NCI-H2029 treated with DMSO at 0.1 percent for 48 hours (cell line): ENCODE results near the gene ASIC3.

Experiments used
- DNase-seq: peaks from one replicate; lab custom pipeline; 2025; lab: John Stamatoyannopoulos, UW

The ASIC3 gene

DNA sequence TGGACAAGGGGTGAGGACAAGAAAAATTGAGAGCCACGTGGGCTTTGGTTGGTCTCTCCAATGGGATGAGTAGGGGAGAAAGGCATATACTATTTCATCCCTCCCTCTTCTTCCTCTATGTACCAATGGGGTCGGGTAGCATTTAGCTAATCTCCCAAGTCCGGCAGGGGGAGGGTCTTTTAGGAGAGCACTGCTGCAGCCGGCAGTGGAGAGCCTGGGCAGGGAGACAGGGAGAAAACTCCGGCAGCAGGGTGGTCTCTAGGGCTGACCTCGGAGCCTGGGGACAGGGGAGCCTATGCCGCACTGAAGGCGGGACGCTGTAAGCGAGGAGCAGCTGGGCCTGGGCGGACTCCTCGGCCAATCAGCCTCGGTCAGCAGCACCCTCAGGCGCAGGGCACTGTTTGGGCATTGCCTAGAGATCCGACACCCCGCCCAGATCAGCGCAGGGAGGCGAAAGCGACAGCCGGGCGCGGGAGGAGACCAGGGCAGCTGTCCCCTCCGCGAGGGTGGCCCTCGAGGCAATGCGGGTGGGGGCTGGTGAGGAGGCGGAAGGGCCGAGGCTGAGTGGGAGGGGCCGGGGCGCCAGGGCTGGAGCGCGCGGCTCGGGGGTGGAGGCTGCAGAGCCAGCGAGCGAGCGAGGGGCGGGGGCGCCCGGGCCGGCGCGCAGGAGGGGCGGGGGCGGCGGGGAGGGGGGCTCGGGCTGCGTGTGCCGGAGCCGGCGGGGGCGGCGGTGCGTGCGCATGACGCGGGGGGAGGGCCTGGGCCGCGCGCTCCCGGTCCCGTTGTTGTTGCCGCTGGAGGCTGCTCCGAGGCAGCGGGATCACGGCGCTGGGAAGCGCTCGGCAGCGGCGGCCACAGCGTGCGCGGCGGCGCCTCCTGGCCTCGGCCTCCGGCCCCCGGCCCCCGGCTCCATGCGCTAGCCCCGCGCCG, 37.6 kb downstream of the ASIC3 start, which contains the start of gene AGAP3:
Gene AGAP3 (plus strand): TSS at position 785 of the 930 bp plus-strand sequence. CDS start 267 bp downstream, outside the sequence.
- peak; percentile 39 for DNase-seq

- no peak for DNase-seq
Measured at GRCh38 chr7:151086802-151087244, 38.5 kb downstream of the ASIC3 start.

GRCh38 chr7:151087245-151088018, 39.1 kb downstream of the ASIC3 start:
- DNase-seq: no peak

DNA sequence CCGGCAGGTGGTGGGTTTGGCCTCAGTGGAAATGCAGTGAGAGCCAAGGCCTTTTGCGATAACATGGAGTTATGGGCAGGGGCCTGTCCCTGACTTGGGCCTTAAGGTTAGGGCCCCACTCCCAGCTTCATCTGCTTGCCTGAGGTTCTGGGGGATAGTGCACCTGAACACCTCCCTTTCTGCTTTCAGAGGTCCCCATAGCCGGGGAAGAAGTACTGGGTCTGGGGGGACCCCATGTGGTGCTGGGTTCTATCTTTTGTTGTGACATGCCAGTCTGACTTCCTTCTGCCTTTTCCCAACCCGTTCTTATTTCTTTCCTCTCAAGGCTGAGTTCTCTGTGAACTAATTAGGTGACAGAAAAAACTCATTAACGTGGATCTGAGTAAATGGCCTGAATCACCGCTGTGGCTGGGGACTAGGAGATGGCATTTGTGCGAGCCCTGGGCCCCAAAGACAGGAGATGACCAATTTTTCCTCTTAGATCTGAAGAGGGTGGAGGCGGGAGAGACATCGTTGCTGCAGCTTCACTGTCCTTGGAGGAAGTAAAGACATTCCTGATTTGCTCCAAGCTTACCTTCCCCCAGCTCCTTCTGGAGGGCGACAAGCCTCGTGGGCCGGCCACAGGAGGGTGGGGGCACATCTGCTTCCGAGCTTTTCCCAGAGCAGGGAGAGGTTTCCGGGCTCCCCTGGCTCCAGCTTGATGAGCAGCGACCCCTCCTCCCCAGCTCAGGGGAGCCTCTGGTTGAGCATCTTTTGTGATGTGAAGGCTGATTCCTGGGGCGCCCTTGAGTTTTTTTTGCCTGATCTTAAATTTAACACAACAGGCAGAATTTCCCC, 39.9 kb downstream of the ASIC3 start:
- no peak for DNase-seq

- DNase-seq: no peak
Measured at GRCh38 chr7:151088856-151089699, 40.7 kb downstream of the ASIC3 start.

- DNase-seq: no peak
Measured at GRCh38 chr7:151089893-151090730, 41.8 kb downstream of the ASIC3 start.

- DNase-seq: no peak
Measured at GRCh38 chr7:151091003-151091402, 42.7 kb downstream of the ASIC3 start.

DNA sequence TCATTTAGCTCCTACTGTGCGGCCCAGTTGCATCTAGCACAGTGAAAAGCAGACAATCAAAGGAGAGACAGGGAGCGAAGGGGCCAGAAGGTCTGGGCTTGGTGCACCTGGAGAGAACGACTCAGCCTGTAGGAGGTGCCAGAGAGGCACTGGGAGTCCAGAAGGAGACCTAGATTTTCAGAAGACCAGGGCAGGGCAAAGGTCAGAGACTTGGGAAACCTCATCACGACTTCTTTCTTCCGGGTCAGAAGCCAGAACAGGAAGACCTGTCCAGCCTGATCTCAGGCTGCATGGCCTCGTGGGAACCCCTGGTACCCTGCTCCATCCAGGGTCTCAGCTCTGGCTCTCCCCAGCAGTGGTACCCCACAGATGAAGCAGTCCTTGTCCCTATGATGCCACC, 43.1 kb downstream of the ASIC3 start:
- DNase-seq: no peak

GRCh38 chr7:151091988-151092387, 43.7 kb downstream of the ASIC3 start:
- no peak for DNase-seq

GRCh38 chr7:151093748-151094147, 45.4 kb downstream of the ASIC3 start:
- no peak for DNase-seq

GRCh38 chr7:151094675-151095074, 46.3 kb downstream of the ASIC3 start:
- no peak for DNase-seq

- DNase-seq: no peak
Measured at GRCh38 chr7:151095123-151095797, 46.9 kb downstream of the ASIC3 start.

DNA sequence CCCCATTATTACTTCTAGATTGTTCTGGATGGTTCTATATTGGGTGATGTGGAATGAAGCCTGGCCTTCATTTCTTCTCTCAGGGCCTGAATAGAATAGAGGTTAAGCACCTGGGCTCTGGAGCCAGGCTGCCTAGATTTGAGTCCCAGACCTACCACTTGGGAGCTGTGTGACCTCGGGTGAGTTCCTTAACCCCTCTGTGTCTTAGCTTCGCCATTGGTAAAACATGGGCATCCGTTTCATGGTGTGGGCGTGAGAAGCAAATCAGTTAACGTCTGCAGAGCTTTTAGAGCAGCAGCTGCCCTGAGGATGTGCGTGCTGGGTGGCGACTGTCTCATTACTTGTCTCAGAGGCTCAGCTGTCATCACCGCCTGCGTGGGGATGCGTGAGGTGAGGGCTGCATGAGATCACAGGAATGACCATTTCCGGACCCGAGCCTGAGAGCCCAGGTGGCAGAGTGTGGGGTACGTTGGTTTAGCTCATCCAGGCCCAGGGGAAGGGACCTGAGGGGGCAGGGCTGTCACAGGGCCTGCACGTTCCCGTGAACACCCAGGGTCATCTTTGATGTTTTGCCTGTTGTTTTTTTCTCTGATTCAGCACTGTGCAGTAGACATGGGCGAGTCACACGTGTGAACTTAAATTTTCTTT, 47.6 kb downstream of the ASIC3 start:
- DNase-seq: no peak

- no peak for DNase-seq
Measured at GRCh38 chr7:151099486-151100211, 51.3 kb downstream of the ASIC3 start.

DNA sequence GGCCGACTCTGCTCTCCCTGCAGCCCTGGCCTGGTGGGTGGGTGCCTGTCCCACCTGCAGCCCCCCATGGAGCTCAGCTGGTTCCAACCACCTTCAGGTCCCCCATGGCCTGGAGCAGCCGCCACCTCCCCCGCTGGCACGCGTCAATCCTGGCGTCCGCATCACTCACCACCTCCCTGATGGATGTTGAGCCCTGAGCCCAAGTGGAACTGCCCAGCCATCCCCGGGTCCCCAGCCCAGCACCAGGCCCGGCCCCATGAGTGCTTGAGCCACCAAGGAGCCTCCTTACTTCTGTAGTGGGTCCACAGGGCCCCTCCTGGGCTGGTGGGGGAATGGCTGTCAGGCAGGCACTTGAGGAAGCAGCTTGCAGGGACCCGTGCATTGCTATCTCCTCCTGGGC, 52.6 kb downstream of the ASIC3 start:
- no peak for DNase-seq

DNA sequence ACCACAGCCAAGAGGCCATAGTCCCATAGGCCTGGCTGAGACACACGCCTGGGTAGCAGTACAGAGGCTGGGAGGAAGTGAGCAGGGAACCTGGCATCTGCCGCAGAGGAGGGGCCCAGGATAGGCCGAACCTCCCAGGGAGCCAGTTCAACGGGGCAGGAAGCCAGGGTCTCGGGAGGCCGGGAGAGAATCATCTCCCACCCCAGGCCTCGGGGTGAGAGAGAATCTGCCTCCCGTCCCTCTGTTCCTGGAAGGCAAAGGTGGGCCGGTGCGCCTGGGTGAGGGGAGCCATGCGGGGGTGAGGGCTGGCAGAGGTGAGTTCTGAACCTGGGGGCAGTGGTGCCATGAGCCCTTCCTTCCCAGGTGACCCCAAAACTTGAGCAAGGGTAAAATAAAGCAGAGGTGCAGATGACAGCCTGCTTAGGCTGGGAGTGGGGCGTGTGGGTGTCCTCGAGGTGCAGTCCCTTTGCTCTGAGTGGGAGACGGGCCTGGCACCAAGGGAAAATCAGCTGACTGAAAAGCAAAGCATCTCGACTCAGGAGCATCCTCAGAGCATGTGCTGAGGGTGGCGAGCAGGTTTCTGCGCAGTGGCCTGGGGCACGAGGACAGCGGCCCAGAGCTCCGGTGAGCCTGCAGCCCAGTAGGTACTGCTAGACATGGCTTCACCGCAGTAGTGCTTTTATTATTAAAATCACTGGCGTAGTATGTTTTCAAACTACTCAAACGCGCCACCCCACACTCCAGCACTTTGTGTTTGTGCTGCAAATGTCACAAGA, 53.5 kb downstream of the ASIC3 start:
- no peak for DNase-seq
